ENCODE data around the gene CPB2.

DNA sequence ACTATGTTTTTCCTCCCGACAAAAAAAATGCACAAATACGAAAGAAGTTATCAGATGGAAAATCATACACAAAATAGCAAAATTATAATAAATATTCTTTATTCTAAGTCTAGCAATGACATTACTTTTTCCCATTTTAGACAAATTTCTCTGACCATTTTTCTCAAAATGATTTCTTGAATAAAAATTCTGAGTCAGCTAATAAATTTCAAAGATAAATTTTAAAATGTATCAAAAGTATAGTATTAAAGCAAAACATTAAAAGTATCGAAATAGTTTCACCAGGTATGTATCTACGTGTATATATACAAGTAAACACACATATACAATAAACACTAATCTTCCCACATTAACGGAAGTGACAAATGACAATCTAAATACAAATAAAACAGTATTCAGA lies 61.2 kb downstream of the CPB2 start:
- TF ChIP-seq POLR2A (IDR thresholded peaks at IDR 0.05): no peak
- TF ChIP-seq, protein P1, sequence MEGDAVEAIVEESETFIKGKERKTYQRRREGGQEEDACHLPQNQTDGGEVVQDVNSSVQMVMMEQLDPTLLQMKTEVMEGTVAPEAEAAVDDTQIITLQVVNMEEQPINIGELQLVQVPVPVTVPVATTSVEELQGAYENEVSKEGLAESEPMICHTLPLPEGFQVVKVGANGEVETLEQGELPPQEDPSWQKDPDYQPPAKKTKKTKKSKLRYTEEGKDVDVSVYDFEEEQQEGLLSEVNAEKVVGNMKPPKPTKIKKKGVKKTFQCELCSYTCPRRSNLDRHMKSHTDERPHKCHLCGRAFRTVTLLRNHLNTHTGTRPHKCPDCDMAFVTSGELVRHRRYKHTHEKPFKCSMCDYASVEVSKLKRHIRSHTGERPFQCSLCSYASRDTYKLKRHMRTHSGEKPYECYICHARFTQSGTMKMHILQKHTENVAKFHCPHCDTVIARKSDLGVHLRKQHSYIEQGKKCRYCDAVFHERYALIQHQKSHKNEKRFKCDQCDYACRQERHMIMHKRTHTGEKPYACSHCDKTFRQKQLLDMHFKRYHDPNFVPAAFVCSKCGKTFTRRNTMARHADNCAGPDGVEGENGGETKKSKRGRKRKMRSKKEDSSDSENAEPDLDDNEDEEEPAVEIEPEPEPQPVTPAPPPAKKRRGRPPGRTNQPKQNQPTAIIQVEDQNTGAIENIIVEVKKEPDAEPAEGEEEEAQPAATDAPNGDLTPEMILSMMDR (IDR thresholded peaks at IDR 0.05): no peak
